GM12872 (cell line): ENCODE data around the gene CACNA2D4.

Experiments
- CTCF ChIP-seq: IDR thresholded peaks from 3 replicates; pipeline ENCODE4 v1.5.1; 2011; ENCODE audit warnings: low read depth, mild to moderate bottlenecking, low read length, moderate library complexity; ENCODE audit not compliant: insufficient read depth

Gene CACNA2D4

GRCh38 chr12:1835211-1836131, 83.0 kb downstream of the CACNA2D4 start:
- TF ChIP-seq CTCF, result no peak

GRCh38 chr12:1834186-1834925, 84.1 kb downstream of the CACNA2D4 start:
- no peak for TF ChIP-seq CTCF

GRCh38 chr12:1833596-1834028, 84.8 kb downstream of the CACNA2D4 start:
- TF ChIP-seq CTCF, result no peak

- no peak for TF ChIP-seq CTCF
These were observed 85.5 kb downstream of the CACNA2D4 start for GRCh38 chr12:1832801-1833595.

- TF ChIP-seq CTCF, result no peak
These were observed 87.2 kb downstream of the CACNA2D4 start for GRCh38 chr12:1830981-1831963.

- no peak for TF ChIP-seq CTCF
These were observed 88.0 kb downstream of the CACNA2D4 start for GRCh38 chr12:1830401-1830845.
